Measurements from ENCODE around the gene IL1A. TPM values are rescaled to one million over a fixed set of nuclear protein-coding genes. Genes with fewer than 3 reads are reported as not detected.

IL1A gene
- total and polyA plus RNA-seq, 10 of the 15 experiments (the other 5 are each of a cell fraction or from before 2014, with no cell fraction given), result 0.10 to 8.7 (median 6.9) TPM

DNA sequence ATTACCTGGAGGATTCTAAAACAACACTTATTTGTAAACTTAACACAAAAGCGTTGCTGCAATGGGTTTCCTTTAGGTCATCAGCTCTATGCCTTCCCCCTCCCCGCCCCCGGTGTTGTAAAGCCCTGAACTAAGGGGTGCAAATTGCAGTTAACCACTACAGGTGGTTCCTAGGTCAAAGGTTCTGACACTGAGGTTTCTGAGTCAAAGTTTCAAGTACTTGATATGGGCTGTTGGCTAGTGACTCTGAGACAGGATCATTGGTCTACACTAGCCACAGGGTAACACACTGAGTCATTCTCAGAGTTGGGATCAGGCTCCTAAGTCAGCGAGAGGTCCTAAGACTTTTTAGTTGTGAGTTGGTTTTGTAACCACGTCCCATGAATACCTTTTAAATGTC lies 36.8 kb upstream of the IL1A start (continued):
- no peak for TF ChIP-seq E2F4 (IDR thresholded peaks at IDR 0.05; ENCODE audit: low read depth, low read length)
- TF ChIP-seq BCL11A (IDR thresholded peaks at IDR 0.05; ENCODE audit: low read depth, low read length), result peak; percentile 62; the same call in 1 of the 2 replicates
- no peak for TF ChIP-seq GABPA (IDR thresholded peaks at IDR 0.05; ENCODE audit: low read depth)
- TF ChIP-seq, protein P1, sequence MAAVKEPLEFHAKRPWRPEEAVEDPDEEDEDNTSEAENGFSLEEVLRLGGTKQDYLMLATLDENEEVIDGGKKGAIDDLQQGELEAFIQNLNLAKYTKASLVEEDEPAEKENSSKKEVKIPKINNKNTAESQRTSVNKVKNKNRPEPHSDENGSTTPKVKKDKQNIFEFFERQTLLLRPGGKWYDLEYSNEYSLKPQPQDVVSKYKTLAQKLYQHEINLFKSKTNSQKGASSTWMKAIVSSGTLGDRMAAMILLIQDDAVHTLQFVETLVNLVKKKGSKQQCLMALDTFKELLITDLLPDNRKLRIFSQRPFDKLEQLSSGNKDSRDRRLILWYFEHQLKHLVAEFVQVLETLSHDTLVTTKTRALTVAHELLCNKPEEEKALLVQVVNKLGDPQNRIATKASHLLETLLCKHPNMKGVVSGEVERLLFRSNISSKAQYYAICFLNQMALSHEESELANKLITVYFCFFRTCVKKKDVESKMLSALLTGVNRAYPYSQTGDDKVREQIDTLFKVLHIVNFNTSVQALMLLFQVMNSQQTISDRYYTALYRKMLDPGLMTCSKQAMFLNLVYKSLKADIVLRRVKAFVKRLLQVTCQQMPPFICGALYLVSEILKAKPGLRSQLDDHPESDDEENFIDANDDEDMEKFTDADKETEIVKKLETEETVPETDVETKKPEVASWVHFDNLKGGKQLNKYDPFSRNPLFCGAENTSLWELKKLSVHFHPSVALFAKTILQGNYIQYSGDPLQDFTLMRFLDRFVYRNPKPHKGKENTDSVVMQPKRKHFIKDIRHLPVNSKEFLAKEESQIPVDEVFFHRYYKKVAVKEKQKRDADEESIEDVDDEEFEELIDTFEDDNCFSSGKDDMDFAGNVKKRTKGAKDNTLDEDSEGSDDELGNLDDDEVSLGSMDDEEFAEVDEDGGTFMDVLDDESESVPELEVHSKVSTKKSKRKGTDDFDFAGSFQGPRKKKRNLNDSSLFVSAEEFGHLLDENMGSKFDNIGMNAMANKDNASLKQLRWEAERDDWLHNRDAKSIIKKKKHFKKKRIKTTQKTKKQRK (IDR thresholded peaks at IDR 0.05; ENCODE audit: low read depth, low read length), result no peak
- peak; percentile 57; the same call in 1 of the 2 replicates for TF ChIP-seq PML (IDR thresholded peaks at IDR 0.05; ENCODE audit: low read length)
- peak; percentile 65 for TF ChIP-seq ATF7 (IDR thresholded peaks at IDR 0.05; ENCODE audit: low read depth)
- peak; percentile 74; the same call in 1 of the 2 replicates for TF ChIP-seq ZBED1 (IDR thresholded peaks at IDR 0.05; ENCODE audit: borderline replicate concordance)
- TF ChIP-seq MTA2 (IDR thresholded peaks at IDR 0.05; ENCODE audit: low read depth), result peak; percentile 84
- TF ChIP-seq RB1 (IDR thresholded peaks at IDR 0.05; ENCODE audit: borderline replicate concordance), result peak; percentile 59; the same call in 1 of the 2 replicates
- peak; percentile 90 for TF ChIP-seq JUNB (IDR thresholded peaks at IDR 0.05)
- TF ChIP-seq IRF5 (IDR thresholded peaks at IDR 0.05; ENCODE audit: borderline replicate concordance), result no peak
- 0 out of 2 replicates have a peak, but pooled peaks have one; percentile 28 for TF ChIP-seq ZNF217 (IDR thresholded peaks at IDR 0.05)
- TF ChIP-seq HDGF (IDR thresholded peaks at IDR 0.05), result no peak
- peak; percentile 75 for TF ChIP-seq DPF2 (IDR thresholded peaks at IDR 0.05)
- TF ChIP-seq CEBPB (IDR thresholded peaks at IDR 0.05; ENCODE audit: borderline replicate concordance in 1 of 2, low read depth in 2 of 2, low read length in 2 of 2), result peak in 1 of 2 experiments; percentile 24; a peak in 1 of 4 replicates
- peak; percentile 90 for TF ChIP-seq IKZF1 (conservative IDR thresholded peaks at IDR 0.05)
- TF ChIP-seq JUND (IDR thresholded peaks at IDR 0.05; ENCODE audit: low read depth, low read length), result peak; percentile 54; the same call in 1 of the 2 replicates
- no peak for TF ChIP-seq NFYB (IDR thresholded peaks at IDR 0.05; ENCODE audit: insufficient read depth, low read depth, low read length)
- TF ChIP-seq CREM (IDR thresholded peaks at IDR 0.05; ENCODE audit: low read depth), result peak; percentile 61
- TF ChIP-seq MEF2A (IDR thresholded peaks at IDR 0.05; ENCODE audit: insufficient read depth, low read depth, low read length), result 0 out of 2 replicates have a peak, but pooled peaks have one; percentile 28
- peak; percentile 68; the same call in 1 of the 2 replicates for TF ChIP-seq GATAD2B (conservative IDR thresholded peaks at IDR 0.05; ENCODE audit: low read depth)
- peak; percentile 91 for TF ChIP-seq NFIC (IDR thresholded peaks at IDR 0.05; ENCODE audit: low read depth, low read length)
- TF ChIP-seq BACH1 (IDR thresholded peaks at IDR 0.05; ENCODE audit: borderline replicate concordance), result no peak; the same call in 1 of the 2 replicates
- peak; percentile 100 for TF ChIP-seq NR2F1 (conservative IDR thresholded peaks at IDR 0.05)
- TF ChIP-seq RELB (IDR thresholded peaks at IDR 0.05; ENCODE audit: low read depth), result peak; percentile 74; the same call in 1 of the 2 replicates
- peak; percentile 29 to 70; a peak in 2 of 4 replicates for TF ChIP-seq BHLHE40 (IDR thresholded peaks at IDR 0.05; ENCODE audit: borderline replicate concordance in 1 of 2, low read depth in 2 of 2, low read length in 1 of 2)

All from GM12878 (cell line).